HG03064 (cell line): Measurements from ENCODE around the gene DUOXA1.

ENCODE experiments used
- ATAC-seq: cut with Tn5 transposase; IDR thresholded peaks from one replicate; pipeline ENCODE4 v1.9.1; 2021; ENCODE audit warnings: low read depth; ENCODE audit not compliant: unreplicated experiment

DUOXA1 gene, protein sequence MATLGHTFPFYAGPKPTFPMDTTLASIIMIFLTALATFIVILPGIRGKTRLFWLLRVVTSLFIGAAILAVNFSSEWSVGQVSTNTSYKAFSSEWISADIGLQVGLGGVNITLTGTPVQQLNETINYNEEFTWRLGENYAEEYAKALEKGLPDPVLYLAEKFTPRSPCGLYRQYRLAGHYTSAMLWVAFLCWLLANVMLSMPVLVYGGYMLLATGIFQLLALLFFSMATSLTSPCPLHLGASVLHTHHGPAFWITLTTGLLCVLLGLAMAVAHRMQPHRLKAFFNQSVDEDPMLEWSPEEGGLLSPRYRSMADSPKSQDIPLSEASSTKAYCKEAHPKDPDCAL

DNA sequence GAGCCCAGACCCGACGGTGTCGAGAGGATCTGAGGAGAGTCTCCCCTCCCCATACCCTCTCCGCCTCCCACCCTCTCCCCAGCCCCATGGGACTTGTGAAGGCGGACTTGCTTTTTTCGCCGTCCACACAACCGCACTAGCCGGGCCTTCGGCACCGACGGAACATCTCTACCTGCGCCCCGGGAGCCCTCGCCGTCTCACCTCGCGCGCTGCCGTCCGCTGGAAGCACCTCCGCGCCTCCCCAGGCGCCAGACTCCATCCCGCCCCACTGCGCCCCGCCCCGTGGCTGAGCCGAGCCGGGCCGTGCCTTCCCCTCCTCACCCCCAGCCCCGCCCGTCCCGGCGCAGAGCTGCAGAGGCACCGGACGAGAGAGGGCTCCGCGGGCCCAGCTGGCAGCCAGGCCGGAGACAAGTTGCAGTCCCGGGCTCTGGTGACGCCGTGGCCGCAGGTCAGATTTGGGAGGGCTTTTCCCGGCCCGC is at the start of gene DUOXA1, which contains the start of gene DUOX1:
DUOXA1 (minus strand) TSS at position 229 of the 479 bp plus-strand sequence. CDS start 6,865 bp downstream, outside the sequence.
DUOX1 (plus strand) TSS at position 344 of the 479 bp plus-strand sequence. CDS start 1,973 bp downstream, outside the sequence.
- no peak for ATAC-seq

DNA sequence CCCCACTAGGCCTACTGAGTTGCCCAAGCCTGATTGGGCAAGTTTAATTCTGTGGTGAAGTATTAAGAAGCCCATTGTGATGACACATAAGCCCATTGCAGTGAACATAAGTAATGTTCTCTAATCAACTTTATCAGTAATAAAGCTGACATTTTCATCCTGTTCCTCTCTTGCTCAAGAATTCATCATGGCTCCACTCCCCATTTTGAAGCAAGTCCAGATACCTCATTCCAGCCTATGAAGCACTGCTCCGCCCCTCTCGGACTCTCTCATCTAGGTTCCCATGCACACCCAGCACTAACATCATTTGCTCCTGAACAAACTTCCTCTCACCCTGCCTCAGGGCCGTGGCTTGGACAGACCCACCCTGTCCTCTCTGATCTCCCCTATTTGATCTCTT is 47.6 kb upstream of the DUOXA1 start:
- ATAC-seq = no peak

DNA sequence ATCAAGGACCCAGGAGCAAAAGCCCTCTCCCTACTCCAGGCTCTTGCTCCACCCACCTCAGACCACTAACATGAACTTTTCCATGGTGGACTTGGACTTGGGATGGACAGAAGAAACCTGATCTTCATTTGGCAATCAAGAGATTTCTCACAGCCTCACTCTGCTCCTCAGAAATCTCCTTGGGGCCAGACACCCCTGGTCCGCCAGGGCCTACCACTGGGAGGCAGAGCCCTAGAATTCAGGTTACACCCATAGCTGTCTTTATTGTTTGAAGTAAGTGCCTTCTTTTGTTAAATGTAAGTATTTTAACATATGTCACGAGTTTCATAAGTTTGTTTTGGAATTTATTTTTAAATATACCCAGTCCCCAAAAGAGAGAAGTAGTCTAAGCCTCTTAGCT is 44.9 kb upstream of the DUOXA1 start:
- ATAC-seq = no peak

DNA sequence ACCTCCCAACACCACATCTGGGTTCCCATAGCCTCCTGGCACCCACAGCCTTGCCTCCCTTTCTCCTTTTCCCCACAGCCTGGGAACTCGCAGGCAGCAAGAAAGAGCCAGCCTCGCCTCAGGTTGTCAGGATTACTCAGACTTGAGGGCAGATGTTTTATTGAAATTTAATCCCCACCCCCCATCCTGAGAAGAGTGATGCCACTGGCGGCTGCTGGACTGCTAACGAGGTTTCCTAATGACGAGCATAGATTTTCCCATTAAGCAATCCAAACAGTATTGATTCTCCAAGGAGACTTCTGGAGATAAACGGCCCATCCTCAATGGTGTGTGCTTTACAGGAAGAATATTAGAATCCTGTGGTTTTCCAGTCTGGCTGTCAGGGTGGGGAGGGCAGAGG is 44.4 kb upstream of the DUOXA1 start:
- ATAC-seq = no peak

DNA sequence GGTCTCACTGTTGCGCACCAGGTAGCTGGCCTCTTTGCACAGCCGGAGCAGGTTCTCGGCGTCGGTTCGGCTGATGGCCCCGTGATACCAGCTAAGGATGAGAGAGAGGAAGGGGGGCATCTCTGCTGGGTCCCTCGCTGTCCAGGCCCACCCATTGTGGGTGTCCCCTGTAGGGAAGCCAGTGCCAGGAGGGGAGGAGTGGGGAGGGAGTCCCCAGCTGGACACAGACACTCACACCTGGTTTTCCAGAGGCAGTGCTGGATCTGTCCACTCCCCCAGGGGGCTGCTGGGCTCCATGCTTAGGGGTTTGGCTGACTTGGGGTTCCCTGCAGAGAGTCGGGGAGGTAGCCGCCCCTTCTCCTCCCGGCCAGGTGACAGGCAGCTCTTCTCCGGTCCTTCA is 42.2 kb upstream of the DUOXA1 start:
- no peak for ATAC-seq

DNA sequence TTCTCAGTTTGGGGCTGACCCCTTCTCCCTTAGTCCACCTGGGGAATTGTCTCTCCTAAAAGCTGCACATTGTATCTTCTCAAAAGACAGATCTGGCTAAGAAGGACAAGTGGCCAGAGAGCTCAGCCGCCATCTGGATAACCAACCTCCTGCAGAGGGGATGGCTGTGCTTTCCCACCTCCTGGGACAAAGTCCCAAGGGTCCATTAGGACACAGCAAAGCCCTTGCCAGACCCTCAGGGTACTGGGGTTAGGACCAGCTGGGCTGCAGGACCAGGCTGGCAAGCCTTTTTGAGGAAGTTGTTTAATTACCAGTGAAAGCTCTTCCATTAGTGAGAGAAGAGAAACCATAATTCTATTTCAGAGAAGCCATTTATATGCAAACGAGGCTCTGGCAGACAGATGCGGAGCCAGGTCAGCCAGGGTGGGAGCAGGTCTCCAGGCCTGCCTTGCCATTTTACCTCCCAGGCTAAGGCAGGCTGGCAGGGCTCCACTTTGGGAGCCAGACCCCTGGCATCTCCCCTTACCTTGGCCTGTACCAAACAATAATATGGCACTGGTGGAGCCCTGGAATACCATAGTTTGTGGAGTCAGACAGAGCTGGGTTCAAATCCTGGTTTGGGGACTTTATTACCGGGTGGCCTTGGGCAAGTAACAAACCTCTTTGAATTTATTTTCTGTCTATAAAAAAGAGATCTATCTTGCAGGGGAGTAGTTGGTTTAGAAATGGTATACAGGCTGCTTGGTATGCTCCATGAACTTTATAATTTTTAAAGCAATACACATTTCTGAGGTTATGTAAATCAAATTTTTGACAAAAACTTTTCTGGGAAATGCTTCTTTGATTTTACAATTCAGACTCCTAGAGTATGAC is 40.2 kb upstream of the DUOXA1 start:
- ATAC-seq = no peak

DNA sequence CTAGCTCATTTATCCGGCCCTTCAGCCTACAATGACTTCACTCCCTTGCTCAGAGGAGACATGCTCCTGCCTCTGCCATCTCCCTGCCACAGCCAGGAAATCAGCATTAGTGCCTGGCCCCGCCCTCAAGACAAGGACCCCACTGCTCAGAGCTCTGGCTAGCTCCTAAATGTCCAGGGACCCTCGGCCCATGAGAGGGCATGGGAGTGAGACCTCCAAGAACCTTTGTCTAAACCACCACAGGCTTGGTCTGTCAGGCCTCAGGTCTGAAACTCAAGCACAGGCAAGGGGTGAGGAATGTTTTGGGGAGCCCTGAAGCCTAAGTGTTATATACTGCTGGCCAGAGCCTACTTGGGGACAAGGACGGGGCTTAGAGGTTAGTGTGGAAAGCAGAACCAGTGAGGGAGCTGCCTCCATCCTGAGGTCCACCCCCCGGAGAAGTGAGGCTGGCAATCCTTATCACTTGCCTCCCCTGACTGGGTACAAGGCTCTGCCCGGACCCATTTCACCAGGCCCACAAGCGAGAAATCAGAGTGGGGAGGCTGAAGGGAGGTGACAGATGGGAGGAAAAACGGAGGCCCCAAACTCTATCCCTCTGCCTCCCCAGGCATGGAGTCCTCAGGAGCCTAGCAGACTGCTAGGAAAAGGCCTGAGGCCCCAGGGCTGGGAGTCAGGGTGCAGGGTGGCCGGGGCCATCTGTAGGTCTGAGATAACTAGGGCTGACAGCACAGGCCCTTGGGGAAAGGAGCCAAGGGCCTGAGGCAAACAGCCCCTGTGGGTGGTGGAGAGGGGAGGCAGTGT is 39.3 kb upstream of the DUOXA1 start:
- ATAC-seq = no peak

DNA sequence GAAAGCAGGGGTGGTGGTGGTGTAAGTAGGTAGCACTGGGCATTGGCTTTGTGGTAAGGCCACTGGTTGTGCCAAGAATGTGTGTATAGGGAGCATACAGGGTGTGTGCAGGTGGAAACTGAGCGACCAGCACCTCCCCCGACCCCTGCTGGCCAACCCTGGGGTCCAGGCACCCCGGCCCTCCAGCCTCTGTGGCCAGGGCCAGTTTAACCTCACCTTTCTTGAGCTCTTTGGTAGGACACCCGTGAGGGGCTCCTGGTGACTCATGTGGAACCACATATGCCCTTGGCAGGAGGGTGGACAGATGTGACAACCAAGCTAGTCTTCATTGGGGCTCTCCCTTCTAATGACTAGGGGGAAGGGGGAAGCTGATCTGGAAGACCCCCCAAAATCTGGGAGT is 38.6 kb upstream of the DUOXA1 start:
- ATAC-seq = no peak

DNA sequence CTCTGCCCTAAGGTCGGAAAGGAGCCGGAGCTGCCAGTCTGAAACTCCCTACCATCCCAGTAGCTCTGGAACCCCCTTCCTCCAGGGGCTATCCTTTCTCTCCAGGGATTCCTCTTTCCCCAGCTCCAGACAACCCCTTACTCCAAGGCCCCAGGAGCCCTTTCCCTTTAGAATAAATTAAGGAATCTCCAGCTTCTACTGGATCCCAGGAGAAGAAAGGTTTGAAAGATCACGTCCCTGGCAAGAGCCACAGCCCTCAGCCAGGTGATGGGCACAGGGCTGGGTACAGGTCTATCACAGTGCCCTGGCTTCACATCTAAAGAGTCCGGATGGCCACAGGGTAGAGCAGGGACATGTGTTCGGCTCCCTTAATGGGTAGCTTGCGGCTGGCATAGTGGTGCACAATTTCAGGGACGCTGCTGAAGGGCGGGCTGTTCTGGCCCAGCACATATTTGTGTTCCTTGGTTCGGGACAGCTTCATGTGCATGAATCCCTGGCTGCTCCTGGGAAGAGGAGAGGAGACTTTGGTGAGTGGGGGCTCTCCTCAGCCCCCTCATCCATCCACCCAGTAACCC is 38.0 kb upstream of the DUOXA1 start:
- ATAC-seq = no peak

DNA sequence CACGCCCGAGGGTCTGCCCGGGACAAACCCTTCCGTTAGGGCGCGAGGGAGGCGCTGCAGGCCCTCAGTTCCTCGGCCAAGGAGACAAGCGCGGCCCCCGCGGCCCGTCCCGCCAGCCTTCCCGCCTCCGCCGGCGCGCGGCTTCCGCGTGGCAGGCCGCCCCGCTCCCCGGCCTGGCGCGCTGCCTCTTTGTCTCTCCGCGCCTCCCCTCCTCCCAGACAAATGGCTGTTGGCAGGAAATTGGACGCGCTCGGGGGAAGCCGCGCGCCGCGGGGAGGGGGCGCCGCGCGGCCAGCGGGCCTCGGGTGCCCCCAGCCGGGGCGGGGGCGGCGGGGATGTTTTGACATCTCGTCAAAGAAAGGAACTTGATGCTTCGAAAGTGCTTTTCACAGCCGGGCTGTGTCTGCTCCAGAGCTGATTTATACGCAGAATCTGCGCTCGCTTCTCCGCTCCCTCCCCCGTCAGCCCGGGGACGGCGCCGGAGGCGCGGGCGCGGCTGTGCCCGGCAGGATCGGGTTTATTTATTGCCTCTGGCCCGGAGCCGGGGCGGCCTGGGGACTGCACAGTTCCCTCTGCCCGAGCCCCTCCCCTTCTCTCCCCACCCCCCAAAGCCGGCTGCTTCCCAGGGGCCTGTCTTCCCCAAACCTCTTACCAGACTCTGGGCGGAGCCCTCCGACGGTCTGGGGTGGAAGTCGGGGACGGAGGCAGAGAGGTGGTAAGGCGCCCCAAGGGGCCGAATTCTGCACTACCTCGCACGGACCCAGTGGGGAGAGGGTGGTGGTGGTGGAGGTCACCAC is 37.4 kb upstream of the DUOXA1 start:
- peak; percentile 80 for ATAC-seq

DNA sequence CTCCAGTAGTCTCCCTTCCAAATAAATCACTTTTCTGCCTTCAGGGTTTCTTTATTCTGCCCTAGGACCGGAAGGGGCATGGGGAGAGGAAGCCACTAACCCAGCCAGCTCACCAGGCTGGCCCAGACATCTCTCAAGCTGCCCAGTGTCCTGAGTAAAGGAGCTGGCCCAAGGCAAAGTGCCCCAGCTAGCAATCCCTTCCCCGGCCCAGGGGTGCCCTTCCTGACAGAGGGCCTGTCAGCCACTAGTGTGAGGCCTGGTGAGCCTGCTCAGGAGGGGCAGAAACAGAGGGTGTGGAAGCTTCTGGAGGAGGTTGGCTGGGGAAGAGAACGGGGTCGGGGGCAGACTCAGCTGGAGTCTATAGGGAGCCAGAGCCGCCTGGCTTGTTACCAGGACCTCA is 35.9 kb upstream of the DUOXA1 start:
- no peak for ATAC-seq

DNA sequence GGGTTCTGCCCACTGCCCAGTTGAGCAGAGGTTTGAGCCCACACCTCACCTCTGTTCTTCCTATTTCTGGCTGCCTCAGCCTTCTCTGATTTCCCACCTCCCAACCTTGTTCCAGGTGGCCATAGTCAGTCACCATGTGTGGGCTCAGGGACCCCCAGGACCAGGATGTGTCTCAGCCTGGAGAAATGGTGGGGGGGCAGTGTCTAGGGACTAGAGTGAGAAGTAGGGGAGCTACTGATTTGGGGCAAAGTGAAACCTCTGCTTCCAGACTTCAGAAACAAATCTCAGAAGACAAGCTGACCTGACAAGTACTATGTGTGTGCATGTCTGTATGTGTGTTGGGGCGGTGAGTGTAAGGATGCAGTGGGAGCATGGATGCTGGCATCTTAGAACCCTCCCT is 35.2 kb upstream of the DUOXA1 start:
- no peak for ATAC-seq

DNA sequence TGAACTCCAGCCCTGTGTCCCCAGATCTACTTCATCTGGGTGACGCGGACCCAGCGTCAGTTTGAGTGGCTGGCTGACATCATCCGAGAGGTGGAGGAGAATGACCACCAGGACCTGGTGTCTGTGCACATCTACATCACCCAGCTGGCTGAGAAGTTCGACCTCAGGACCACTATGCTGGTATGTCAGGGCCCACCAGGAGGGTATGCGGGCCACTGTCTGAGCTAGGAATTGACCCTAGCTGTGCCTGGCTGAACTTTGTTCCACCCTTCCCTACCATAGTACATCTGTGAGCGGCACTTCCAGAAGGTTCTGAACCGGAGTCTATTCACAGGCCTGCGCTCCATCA is 33.8 kb upstream of the DUOXA1 start:
- ATAC-seq = no peak

DNA sequence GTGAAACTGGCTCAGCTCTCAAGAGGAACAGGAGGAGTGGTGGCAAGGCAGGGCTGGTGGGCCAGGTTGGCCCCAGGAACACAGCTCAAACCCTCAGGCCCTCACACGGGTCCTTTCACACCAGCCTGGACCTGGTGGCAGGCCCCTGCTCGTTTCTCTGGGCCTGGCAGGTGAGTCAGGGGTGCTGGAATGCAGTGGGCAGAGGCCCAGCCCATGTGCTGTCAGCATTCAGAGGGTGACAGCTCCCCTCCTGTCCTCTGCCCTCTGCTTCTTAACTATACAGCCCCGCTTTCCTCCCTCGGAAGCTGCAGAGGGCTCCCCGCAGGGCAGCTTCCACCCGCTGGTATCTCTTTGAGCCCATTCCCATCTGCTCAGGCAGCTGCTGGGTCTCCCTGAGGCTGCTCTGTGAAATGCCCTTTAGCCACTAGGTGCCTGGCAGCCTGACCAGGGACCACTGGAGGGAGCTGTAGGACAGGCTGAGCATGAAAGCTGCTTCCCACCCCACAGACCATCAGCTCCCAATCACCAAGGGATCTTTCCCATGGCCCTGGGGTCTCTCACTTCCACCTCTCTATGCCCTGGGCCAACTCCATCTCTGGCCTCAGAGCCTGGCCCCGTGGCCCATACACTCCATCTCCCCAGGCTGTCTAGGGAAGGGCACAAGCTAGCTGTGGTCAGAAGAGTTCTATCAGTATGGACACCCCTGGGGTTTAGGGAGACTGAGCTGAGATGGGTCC is 33.3 kb upstream of the DUOXA1 start:
- no peak for ATAC-seq

DNA sequence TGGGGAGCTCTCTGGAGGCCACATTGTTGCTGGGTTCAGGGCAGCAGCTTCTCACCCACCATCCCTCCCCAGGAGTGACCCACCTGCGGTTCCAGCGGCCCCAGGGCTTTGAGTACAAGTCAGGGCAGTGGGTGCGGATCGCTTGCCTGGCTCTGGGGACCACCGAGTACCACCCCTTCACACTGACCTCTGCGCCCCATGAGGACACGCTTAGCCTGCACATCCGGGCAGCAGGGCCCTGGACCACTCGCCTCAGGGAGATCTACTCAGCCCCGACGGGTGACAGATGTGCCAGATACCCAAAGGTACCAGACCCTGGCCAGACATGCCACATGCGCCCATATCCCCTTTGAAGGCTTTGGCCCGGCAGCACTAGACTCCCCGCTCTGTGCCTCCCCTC is 32.0 kb upstream of the DUOXA1 start:
- ATAC-seq = no peak

DNA sequence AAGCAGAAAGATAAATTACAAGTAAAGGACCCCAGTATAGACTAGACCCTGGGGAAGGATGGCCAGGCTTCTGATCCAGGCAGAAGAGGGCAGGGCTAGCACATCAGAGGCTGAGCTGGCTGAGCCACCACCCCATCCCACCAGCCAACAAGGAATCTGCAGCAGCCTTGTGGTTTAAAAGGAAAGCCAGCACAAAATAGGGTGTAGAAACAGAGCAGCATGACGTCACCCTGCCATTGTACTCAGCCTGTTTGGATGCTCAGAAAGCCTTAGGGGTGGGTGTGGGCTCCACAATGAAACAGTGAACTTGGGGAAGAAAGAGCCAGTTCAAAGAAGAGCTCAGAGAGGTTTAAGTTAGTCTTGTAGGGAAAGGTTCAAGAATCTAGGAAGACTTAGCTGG is 28.3 kb upstream of the DUOXA1 start:
- ATAC-seq = no peak

DNA sequence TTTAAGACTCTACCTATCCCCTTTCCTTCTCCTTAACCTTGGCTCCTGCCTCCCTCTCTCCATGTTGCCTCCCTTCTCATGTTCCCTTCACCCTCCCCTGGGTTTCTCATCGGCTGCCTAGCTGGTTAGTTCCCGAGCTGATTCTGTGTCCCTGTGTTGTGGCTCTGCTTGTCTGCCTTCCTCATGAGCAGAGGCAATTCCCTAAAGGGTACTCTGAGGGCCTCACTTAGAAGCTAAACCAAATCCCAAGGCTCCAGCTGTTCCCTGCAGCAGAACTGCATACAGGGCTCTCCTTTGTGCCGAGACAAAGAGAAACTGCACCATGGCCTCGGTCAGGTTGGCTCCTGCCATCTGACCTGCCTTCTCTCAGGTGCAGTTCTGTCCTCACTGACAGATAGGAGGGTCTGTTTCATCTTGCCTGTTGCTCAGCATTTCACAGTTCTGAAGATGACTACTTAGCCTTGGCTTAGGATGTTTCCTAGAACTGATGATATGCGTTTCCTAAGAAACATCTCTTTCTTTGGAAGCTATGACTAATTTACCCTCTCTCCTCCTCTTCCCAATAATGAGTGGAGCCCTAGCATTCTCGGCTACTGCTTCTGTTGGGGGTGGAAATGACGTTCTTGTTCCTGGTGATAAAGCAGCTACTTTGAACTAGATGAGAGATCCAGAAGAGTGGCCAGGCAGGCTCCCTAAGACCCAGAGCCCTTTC is 27.2 kb upstream of the DUOXA1 start:
- no peak for ATAC-seq

DNA sequence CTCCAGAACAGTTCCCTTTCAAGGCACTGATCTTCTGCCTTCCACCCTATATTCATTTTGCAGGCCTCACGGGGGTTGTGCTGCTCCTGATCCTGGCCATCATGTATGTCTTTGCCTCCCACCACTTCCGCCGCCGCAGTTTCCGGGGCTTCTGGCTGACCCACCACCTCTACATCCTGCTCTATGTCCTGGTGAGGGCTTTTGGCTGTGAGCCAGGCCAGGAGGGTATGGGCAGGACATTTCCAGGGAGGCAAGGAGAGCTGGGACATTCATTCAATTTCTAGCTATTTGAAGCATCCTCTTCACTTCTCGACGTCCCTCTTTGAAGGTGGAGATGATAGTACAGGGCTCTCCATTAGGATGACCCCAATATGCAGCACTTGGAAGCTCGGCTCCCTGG is 26.1 kb upstream of the DUOXA1 start:
- no peak for ATAC-seq
